ENCODE measurements around the gene GABRA4. TPM values are rescaled to one million over a fixed set of nuclear protein-coding genes. Genes with fewer than 3 reads are reported as not detected.

Gene GABRA4
- total and polyA plus RNA-seq, 10 of the 15 experiments (the other 5 are each of a cell fraction or from before 2014, with no cell fraction given), result 0.69 to 14.6 (median 1.1) TPM

DNA sequence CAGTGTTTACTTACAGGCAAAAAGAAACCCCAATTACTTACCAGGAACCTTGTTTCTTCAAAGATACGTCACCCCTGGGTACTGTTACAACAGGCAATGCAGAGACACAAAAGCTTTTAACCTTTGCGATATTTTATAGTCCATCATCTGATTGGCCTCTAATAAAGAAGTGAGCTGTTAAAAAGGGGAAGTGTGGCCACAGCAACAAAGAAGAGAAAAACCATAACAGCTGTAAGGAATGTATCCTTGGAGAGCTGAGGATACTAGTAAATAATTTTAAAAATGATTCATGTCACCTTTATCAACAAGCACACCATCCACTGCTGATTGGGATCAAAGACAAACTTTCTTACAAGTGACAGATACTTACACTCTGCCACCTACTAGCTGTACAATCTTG lies 14.1 kb downstream of the GABRA4 start:
- DNase-seq (ENCODE audit: low read depth, low spot score) (no peak), ATAC-seq (no peak), FAIRE-seq (no peak)
- H3K4me1 ChIP-seq (ENCODE audit: control insufficient read depth, insufficient read depth, low read length), result no peaks in the 10 kb centered on the region
- WGBS (ENCODE audit: insufficient coverage, insufficient replicate concordance, low lambda C conversion rate, missing lambda C conversion rate), result 50% methylated on average over 2 of the region's 2 CpGs
- in situ Hi-C loops (cut with MboI), result no loop called here
- no peaks in the 10 kb centered on the region for H3K79me2 ChIP-seq (ENCODE audit: control insufficient read depth, insufficient read depth, low read length)
- no peaks in the 10 kb centered on the region for H3K9me3 ChIP-seq (replicated peaks; ENCODE audit: control insufficient read depth, insufficient read depth, low read length)
- no peak overlapping the region for H3K4me2 ChIP-seq (ENCODE audit: control insufficient read depth, insufficient read depth)
- H2AFZ ChIP-seq (ENCODE audit: control insufficient read depth, low read depth, low read length), result no peak overlapping the region
- H3K9ac ChIP-seq (ENCODE audit: control insufficient read depth, insufficient read depth, low read length), result no peak overlapping the region
- RAD21 ChIA-PET (ENCODE audit: unreplicated experiment), result interaction anchor here (0.6 to 4.2 kb wide), 3 partner anchors 9 to 31 kb away, joined by 3 to 30 read pairs (median 3); no protein-coding TSS in a partner anchor
- POLR2A ChIA-PET, result interaction anchor here (0.6 to 1.3 kb wide), 3 partner anchors 17 to 40 kb away, joined by 3 to 4 read pairs (median 4); no protein-coding TSS in a partner anchor
- H3K36me3 ChIP-seq (ENCODE audit: control insufficient read depth in 2 of 2, insufficient read depth in 2 of 2, low read length in 1 of 2), result no peaks in the 10 kb centered on the region
- no peak for TF ChIP-seq MEF2B (IDR thresholded peaks at IDR 0.05; ENCODE audit: partially characterized antibody, poor library complexity, severe bottlenecking)
- TF ChIP-seq IKZF1 (conservative IDR thresholded peaks at IDR 0.05), result no peak
- peak; percentile 39; the same call in 1 of the 2 replicates for TF ChIP-seq SPI1 (IDR thresholded peaks at IDR 0.05; ENCODE audit: borderline replicate concordance, insufficient read depth, low read depth, low read length)
- SMC1A ChIA-PET (ENCODE audit: uncharacterized antibody, unreplicated experiment), result interaction anchor here (0.6 to 3.5 kb wide), 10 partner anchors 8 to 143 kb away, joined by 3 to 19 read pairs (median 6); no protein-coding TSS in a partner anchor
- no peak overlapping the region for H3K4me3 ChIP-seq
- CTCF ChIA-PET, result interaction anchor here (1.2 to 5.1 kb wide), 3 partner anchors 9 to 42 kb away, joined by 4 to 23 read pairs (median 4); no protein-coding TSS in a partner anchor
- BruUV-seq (replicated peaks), result no TSS peak
- H4K20me1 ChIP-seq (ENCODE audit: control insufficient read depth, insufficient read depth), result no peaks in the 10 kb centered on the region
- intact Hi-C loops (cut with micrococcal nuclease; ENCODE audit: unreplicated experiment), result no loop called here
- no peaks in the 10 kb centered on the region for H3K27me3 ChIP-seq (replicated peaks in 1 of 2; ENCODE audit: control insufficient read depth in 2 of 2, insufficient read depth in 2 of 2, low read length in 1 of 2)
- no peak overlapping the region for H3K27ac ChIP-seq (ENCODE audit: control insufficient read depth, insufficient read depth)

- Histone ChIP-seq H3K4me1 (ENCODE audit: control insufficient read depth, insufficient read depth, low read length) (no peaks in the 10 kb centered on the region), H3K79me2 (ENCODE audit: control insufficient read depth, insufficient read depth, low read length) (no peaks in the 10 kb centered on the region), H3K27ac (ENCODE audit: control insufficient read depth, insufficient read depth) (no peak overlapping the region), H3K36me3 (ENCODE audit: control insufficient read depth in 2 of 2, insufficient read depth in 2 of 2, low read length in 1 of 2) (no peaks in the 10 kb centered on the region), H3K9ac (ENCODE audit: control insufficient read depth, insufficient read depth, low read length) (no peak overlapping the region), H3K4me3 (no peak overlapping the region), H2AFZ (ENCODE audit: control insufficient read depth, low read depth, low read length) (no peak overlapping the region), H4K20me1 (ENCODE audit: control insufficient read depth, insufficient read depth) (no peaks in the 10 kb centered on the region), H3K9me3 (replicated peaks; ENCODE audit: control insufficient read depth, insufficient read depth, low read length) (no peaks in the 10 kb centered on the region), H3K27me3 (replicated peaks in 1 of 2; ENCODE audit: control insufficient read depth in 2 of 2, insufficient read depth in 2 of 2, low read length in 1 of 2) (no peaks in the 10 kb centered on the region; a peak in 1 of 4 replicates), H3K4me2 (ENCODE audit: control insufficient read depth, insufficient read depth) (no peak overlapping the region)
- WGBS (ENCODE audit: insufficient coverage, insufficient replicate concordance, low lambda C conversion rate, missing lambda C conversion rate), result 50% methylated on average over 2 of the region's 2 CpGs
- FAIRE-seq (no peak), ATAC-seq (no peak), DNase-seq (ENCODE audit: low read depth, low spot score) (no peak)
- BruUV-seq (replicated peaks), result no TSS peak
- ChIA-PET POLR2A (interaction anchor here (1.5 to 1.8 kb wide), 2 partner anchors 15 to 34 kb away, joined by 5 to 14 read pairs; no protein-coding TSS in a partner anchor), RAD21 (ENCODE audit: unreplicated experiment) (interaction anchor here (1.5 to 4.2 kb wide), 3 partner anchors 23 to 43 kb away, joined by 5 to 30 read pairs (median 7); no protein-coding TSS in a partner anchor), CTCF (interaction anchor here (1.4 to 5.1 kb wide), 3 partner anchors 11 to 45 kb away, joined by 3 to 23 read pairs (median 4); no protein-coding TSS in a partner anchor), SMC1A (ENCODE audit: uncharacterized antibody, unreplicated experiment) (interaction anchor here (1.1 to 3.2 kb wide), 7 partner anchors 9 to 44 kb away, joined by 3 to 20 read pairs (median 8); no protein-coding TSS in a partner anchor)
- in situ Hi-C loops (cut with MboI) (no loop called here), intact Hi-C loops (cut with micrococcal nuclease; ENCODE audit: unreplicated experiment) (no loop called here)
- TF ChIP-seq, protein P1, sequence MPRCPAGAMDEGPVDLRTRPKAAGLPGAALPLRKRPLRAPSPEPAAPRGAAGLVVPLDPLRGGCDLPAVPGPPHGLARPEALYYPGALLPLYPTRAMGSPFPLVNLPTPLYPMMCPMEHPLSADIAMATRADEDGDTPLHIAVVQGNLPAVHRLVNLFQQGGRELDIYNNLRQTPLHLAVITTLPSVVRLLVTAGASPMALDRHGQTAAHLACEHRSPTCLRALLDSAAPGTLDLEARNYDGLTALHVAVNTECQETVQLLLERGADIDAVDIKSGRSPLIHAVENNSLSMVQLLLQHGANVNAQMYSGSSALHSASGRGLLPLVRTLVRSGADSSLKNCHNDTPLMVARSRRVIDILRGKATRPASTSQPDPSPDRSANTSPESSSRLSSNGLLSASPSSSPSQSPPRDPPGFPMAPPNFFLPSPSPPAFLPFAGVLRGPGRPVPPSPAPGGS (IDR thresholded peaks at IDR 0.05; ENCODE audit: borderline replicate concordance, insufficient read depth, low read depth, low read length, poor library complexity, severe bottlenecking), result no peak
- no peak for TF ChIP-seq ZNF24 (IDR thresholded peaks at IDR 0.05)
- no peak for TF ChIP-seq RBBP5 (conservative IDR thresholded peaks at IDR 0.05)
- no peak for TF ChIP-seq CTCF (IDR thresholded peaks at IDR 0.05 in 2 of 3, conservative IDR thresholded peaks at IDR 0.05 in 1 of 3; ENCODE audit: control insufficient read depth in 2 of 3, extremely low read depth in 1 of 3, insufficient read depth in 1 of 3, low read depth in 3 of 3, low read length in 3 of 3)
- TF ChIP-seq NRF1 (conservative IDR thresholded peaks at IDR 0.05; ENCODE audit: low read depth, low read length), result no peak
- TF ChIP-seq TCF3 (IDR thresholded peaks at IDR 0.05; ENCODE audit: borderline replicate concordance, insufficient read depth, low read depth, low read length), result no peak
- no peak for TF ChIP-seq PAX5 (IDR thresholded peaks at IDR 0.05; ENCODE audit: borderline replicate concordance, low read depth, low read length)
- no peak for TF ChIP-seq ATF7 (IDR thresholded peaks at IDR 0.05; ENCODE audit: low read depth)
- TF ChIP-seq RB1 (IDR thresholded peaks at IDR 0.05; ENCODE audit: borderline replicate concordance), result no peak
Measured at GRCh38 chr4:46977245-46977644, 16.1 kb downstream of the GABRA4 start.
